Neural cell (in vitro differentiated cells): ENCODE results near the gene MTHFD2. TPM values are rescaled to one million over a fixed set of nuclear protein-coding genes. Genes with fewer than 3 reads are reported as not detected.

ENCODE experiments used
- H2AFZ ChIP-seq: fragments of 200-600, 300-800 bp; sonication (generic), shearing (Covaris generic); 2 replicates; pipeline ENCODE4 v1.6.0; 2014; ENCODE audit warnings: low read depth, mild to moderate bottlenecking, antibody characterized with exemption, low read length, moderate library complexity
- H3F3A ChIP-seq: fragments of 200-600 bp; shearing (Covaris generic); 2 replicates; pipeline ENCODE4 v1.6.1; 2016; ENCODE audit warnings: mild to moderate bottlenecking, moderate library complexity, mixed read lengths, antibody characterized with exemption, low read length; ENCODE audit not compliant: insufficient read depth, poor library complexity, severe bottlenecking
- H3K27ac ChIP-seq: fragments of 200-600, 300-800 bp; sonication (generic), shearing (Covaris generic); 2 replicates; pipeline ENCODE4 v1.5.1; 2014; ENCODE audit warnings: mild to moderate bottlenecking, low read length, moderate library complexity
- H3K27me3 ChIP-seq: fragments of 300-800, 200-600 bp; sonication (generic), shearing (Covaris generic); 2 replicates; pipeline ENCODE4 v1.6.0; 2014; ENCODE audit warnings: mild to moderate bottlenecking, low read depth, low read length, moderate library complexity; ENCODE audit not compliant: insufficient read depth
- H3K36me3 ChIP-seq: fragments of 300-800, 200-600 bp; sonication (generic), shearing (Covaris generic); 2 replicates; pipeline ENCODE4 v1.5.1; 2014; ENCODE audit warnings: mild to moderate bottlenecking, antibody characterized with exemption, low read length, moderate library complexity; ENCODE audit not compliant: insufficient read depth
- H3K4me2 ChIP-seq: fragments of 300-800, 200-600 bp; sonication (generic), shearing (Covaris generic); 2 replicates; pipeline ENCODE4 v1.6.0; 2014; ENCODE audit warnings: mild to moderate bottlenecking, low read length
- H3K4me3 ChIP-seq: fragments of 300-800, 200-600 bp; sonication (generic), shearing (Covaris generic); 2 replicates; pipeline ENCODE4 v1.5.1; 2014; ENCODE audit warnings: mild to moderate bottlenecking, low read length, moderate library complexity
- H3K79me2 ChIP-seq: fragments of 200-600 bp; shearing (Covaris generic); replicated peaks from 2 replicates; pipeline ENCODE4 v1.6.0; 2014; ENCODE audit warnings: mild to moderate bottlenecking, low read length, moderate library complexity; ENCODE audit not compliant: insufficient read depth
- H3K9ac ChIP-seq: fragments of 300-800, 200-600 bp; sonication (generic), shearing (Covaris generic); 2 replicates; pipeline ENCODE4 v1.6.1; 2016; ENCODE audit warnings: mild to moderate bottlenecking, low read length, mixed read lengths
- H3K9me2 ChIP-seq: fragments of 200-600 bp; shearing (Covaris generic); 2 replicates; pipeline ENCODE4 v1.6.1; 2016; ENCODE audit warnings: mild to moderate bottlenecking, low read length, mixed read lengths; ENCODE audit not compliant: insufficient read depth
- H3K9me3 ChIP-seq: fragments of 200-600, 300-800 bp; sonication (generic), shearing (Covaris generic); 2 replicates; pipeline ENCODE4 v1.6.1; 2016; ENCODE audit warnings: mild to moderate bottlenecking, mixed run types, low read length, moderate library complexity, mixed read lengths
- H4K20me1 ChIP-seq: fragments of 200-600 bp; shearing (Covaris generic); 2 replicates; pipeline ENCODE4 v1.6.1; 2016; ENCODE audit warnings: mild to moderate bottlenecking, mixed run types; ENCODE audit not compliant: insufficient read depth
- CTCF ChIP-seq: fragments of 450-650 bp; IDR thresholded peaks from 2 replicates; pipeline ENCODE4 v1.5.1; 2014; ENCODE audit warnings: antibody characterized with exemption, mild to moderate bottlenecking, moderate library complexity; ENCODE audit not compliant: poor library complexity, severe bottlenecking
- EP300 ChIP-seq: fragments of 450-650 bp; conservative IDR thresholded peaks from 2 replicates; pipeline ENCODE4 v1.6.1; 2014; ENCODE audit warnings: antibody characterized with exemption, mild to moderate bottlenecking, moderate library complexity; ENCODE audit not compliant: poor library complexity, severe bottlenecking
- EZH2 ChIP-seq: fragments of 200-600, 300-800 bp; shearing (Covaris generic), sonication (generic); IDR thresholded peaks from 2 replicates; pipeline ENCODE4 v1.6.1; 2014; ENCODE audit warnings: antibody characterized with exemption, low read length, borderline replicate concordance, mild to moderate bottlenecking; ENCODE audit not compliant: insufficient read depth, poor library complexity, severe bottlenecking
- MXI1 ChIP-seq: fragments of 450-650 bp; conservative IDR thresholded peaks from 2 replicates; pipeline ENCODE4 v1.6.1; 2014; ENCODE audit warnings: antibody characterized with exemption, mild to moderate bottlenecking; ENCODE audit not compliant: poor library complexity, severe bottlenecking
- POLR2AphosphoS5 ChIP-seq: IDR thresholded peaks from 2 replicates; pipeline ENCODE4 v1.6.1; 2012
- RAD21 ChIP-seq: fragments of 450-650 bp; conservative IDR thresholded peaks from 2 replicates; pipeline ENCODE4 v1.6.1; 2014; ENCODE audit warnings: antibody characterized with exemption, mild to moderate bottlenecking, moderate library complexity
- REST ChIP-seq: IDR thresholded peaks from 2 replicates; pipeline ENCODE4 v1.6.1; 2012; ENCODE audit warnings: borderline replicate concordance
- SMC3 ChIP-seq: fragments of 450-650 bp; conservative IDR thresholded peaks from 2 replicates; pipeline ENCODE4 v1.6.1; 2014; ENCODE audit warnings: antibody characterized with exemption, mild to moderate bottlenecking, moderate library complexity; ENCODE audit not compliant: poor library complexity
- TAF1 ChIP-seq: IDR thresholded peaks from 2 replicates; pipeline ENCODE4 v1.6.1; 2012; ENCODE audit warnings: low read depth
- polyA plus RNA-seq: library from polyadenylated mRNA; depleted of rRNA; stranded (reverse); fragments of >200 nt; gene quantifications from 2 replicates; pipeline ENCODE4 v1.2.3, GENCODE V29; 2014

The MTHFD2 gene
- polyA plus RNA-seq, 1 donor from 2014 or later, result 26.3 TPM

DNA sequence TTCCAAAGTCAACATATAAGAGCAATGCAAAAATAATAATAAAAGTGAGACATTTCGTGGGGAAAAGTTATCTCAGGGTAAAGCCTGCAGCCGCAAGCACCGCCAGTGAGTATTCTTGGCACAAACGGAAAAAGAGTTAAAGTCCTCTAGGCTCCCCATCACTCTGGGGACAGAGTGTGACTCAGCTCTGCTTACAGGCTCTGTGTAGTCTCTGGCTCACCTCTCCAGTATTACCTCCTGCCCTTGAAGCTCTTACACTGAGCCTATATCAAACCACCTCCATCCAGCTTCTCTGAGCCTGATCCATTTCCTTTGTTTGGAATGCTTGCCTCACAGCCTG, 55.5 kb downstream of the MTHFD2 start:
- H3F3A ChIP-seq, result no peaks in the 10 kb centered on the region
- no peak overlapping the region for H3K4me3 ChIP-seq
- no peaks in the 10 kb centered on the region for H4K20me1 ChIP-seq
- no peaks in the 10 kb centered on the region for H3K9me2 ChIP-seq
- no peaks in the 10 kb centered on the region for H3K36me3 ChIP-seq
- no peaks in the 10 kb centered on the region for H3K79me2 ChIP-seq
- H3K4me2 ChIP-seq, result no peak overlapping the region
- TF ChIP-seq REST (no peak), TAF1 (no peak), EZH2 (no peak), CTCF (no peak), SMC3 (no peak), POLR2AphosphoS5 (no peak), MXI1 (no peak), RAD21 (no peak), EP300 (no peak)
- no peak overlapping the region for H3K9ac ChIP-seq
- H3K27me3 ChIP-seq, result no peaks in the 10 kb centered on the region
- no peaks in the 10 kb centered on the region for H3K9me3 ChIP-seq
- H3K27ac ChIP-seq, result no peak overlapping the region
- H2AFZ ChIP-seq, result no peak overlapping the region

- no peaks in the 10 kb centered on the region for H4K20me1 ChIP-seq
- no peak for TF ChIP-seq SMC3
- TF ChIP-seq EZH2, result no peak
- no peak for TF ChIP-seq CTCF
- no peak for TF ChIP-seq POLR2AphosphoS5
- TF ChIP-seq MXI1, result no peak
- no peak for TF ChIP-seq REST
- no peak for TF ChIP-seq EP300
- no peak for TF ChIP-seq TAF1
- no peak for TF ChIP-seq RAD21
- H3K27ac ChIP-seq, result no peak overlapping the region
- H3K36me3 ChIP-seq, result no peaks in the 10 kb centered on the region
- H3K9me3 ChIP-seq, result no peaks in the 10 kb centered on the region
- H3F3A ChIP-seq, result no peaks in the 10 kb centered on the region
- H3K9ac ChIP-seq, result no peak overlapping the region
- H3K4me3 ChIP-seq, result no peak overlapping the region
- H3K9me2 ChIP-seq, result no peaks in the 10 kb centered on the region
- no peak overlapping the region for H2AFZ ChIP-seq
- no peak overlapping the region for H3K4me2 ChIP-seq
- no peaks in the 10 kb centered on the region for H3K27me3 ChIP-seq
- H3K79me2 ChIP-seq, result no peaks in the 10 kb centered on the region
Observed at GRCh38 chr2:74255660-74256213, 57.3 kb downstream of the MTHFD2 start.
